ENCODE measurements around the gene CAMK1D.

DNA sequence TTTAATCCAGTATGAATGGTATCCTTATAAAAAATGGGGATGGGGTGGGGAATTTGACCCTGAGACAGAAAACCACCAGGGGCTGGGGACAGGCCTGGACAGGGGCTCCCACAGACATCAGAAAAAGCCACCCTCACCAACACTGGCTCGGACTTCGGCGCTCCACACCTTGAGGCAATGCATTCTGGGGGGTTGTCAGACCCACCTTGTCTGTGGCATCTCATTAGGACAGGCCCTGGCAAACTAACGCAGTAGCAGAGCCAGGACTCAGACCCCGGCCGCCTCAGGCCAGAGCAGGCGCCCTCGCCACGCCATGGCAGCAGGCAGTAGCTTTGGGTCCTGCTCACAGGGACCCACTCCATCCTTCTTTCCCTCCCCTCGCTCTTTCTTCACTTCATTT, 492.1 kb downstream of the CAMK1D start:
- TF ChIP-seq, protein P1, sequence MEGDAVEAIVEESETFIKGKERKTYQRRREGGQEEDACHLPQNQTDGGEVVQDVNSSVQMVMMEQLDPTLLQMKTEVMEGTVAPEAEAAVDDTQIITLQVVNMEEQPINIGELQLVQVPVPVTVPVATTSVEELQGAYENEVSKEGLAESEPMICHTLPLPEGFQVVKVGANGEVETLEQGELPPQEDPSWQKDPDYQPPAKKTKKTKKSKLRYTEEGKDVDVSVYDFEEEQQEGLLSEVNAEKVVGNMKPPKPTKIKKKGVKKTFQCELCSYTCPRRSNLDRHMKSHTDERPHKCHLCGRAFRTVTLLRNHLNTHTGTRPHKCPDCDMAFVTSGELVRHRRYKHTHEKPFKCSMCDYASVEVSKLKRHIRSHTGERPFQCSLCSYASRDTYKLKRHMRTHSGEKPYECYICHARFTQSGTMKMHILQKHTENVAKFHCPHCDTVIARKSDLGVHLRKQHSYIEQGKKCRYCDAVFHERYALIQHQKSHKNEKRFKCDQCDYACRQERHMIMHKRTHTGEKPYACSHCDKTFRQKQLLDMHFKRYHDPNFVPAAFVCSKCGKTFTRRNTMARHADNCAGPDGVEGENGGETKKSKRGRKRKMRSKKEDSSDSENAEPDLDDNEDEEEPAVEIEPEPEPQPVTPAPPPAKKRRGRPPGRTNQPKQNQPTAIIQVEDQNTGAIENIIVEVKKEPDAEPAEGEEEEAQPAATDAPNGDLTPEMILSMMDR (IDR thresholded peaks at IDR 0.05; ENCODE audit: poor library complexity) = no peak
- TF ChIP-seq EZH2 (IDR thresholded peaks at IDR 0.05; ENCODE audit: borderline replicate concordance) = no peak

All from hepatocyte (in vitro differentiated cells).